T47D (cell line): ENCODE measurements around the gene KLHL41.

Experiments used
- DNase-seq, 2 experiments: peaks; one replicate each; pipeline versions ENCODE4 v3.0.0 to v3.0.0-alpha.2; 2011 to 2012; ENCODE audit warnings: low read depth in 1 of 2, low spot score in 1 of 2
- JUND ChIP-seq: IDR thresholded peaks from 2 replicates; pipeline ENCODE4 v1.6.1; 2012; ENCODE audit warnings: low read depth
- in situ Hi-C: cut with HindIII; loops from 2 replicates; pipeline ENCODE4 v1.10.0; 2016; ENCODE audit warnings: low sequenced_read_pairs, low pct_unique_long_range_greater_than_20kb

The KLHL41 gene

GRCh38 chr2:169480079-169480465 lies 29.4 kb upstream of the KLHL41 start:
- in situ Hi-C loops, result no loop called here
- TF ChIP-seq JUND, result no peak
- DNase-seq, result no peak

GRCh38 chr2:169485650-169486138 lies 23.8 kb upstream of the KLHL41 start:
- no peak for DNase-seq
- in situ Hi-C loops, result no loop called here
- no peak for TF ChIP-seq JUND

GRCh38 chr2:169486487-169486886 lies 23.0 kb upstream of the KLHL41 start:
- in situ Hi-C loops, result no loop called here
- no peak for TF ChIP-seq JUND
- DNase-seq, result no peak

- in situ Hi-C loops, result no loop called here
- no peak for DNase-seq
- TF ChIP-seq JUND, result no peak
Observed at GRCh38 chr2:169490834-169491233, 18.7 kb upstream of the KLHL41 start.

GRCh38 chr2:169491378-169491777 lies 18.1 kb upstream of the KLHL41 start:
- TF ChIP-seq JUND, result no peak
- in situ Hi-C loops, result no loop called here
- no peak for DNase-seq

GRCh38 chr2:169493360-169493759 lies 16.1 kb upstream of the KLHL41 start:
- no peak for DNase-seq
- in situ Hi-C loops, result no loop called here
- TF ChIP-seq JUND, result no peak

GRCh38 chr2:169495310-169495928 lies 14.1 kb upstream of the KLHL41 start:
- DNase-seq, result no peak
- in situ Hi-C loops, result no loop called here
- no peak for TF ChIP-seq JUND

GRCh38 chr2:169504651-169505050 lies 4.9 kb upstream of the KLHL41 start:
- in situ Hi-C loops, result no loop called here
- DNase-seq, result no peak
- no peak for TF ChIP-seq JUND

GRCh38 chr2:169507698-169508097 lies 1.8 kb upstream of the KLHL41 start:
- no peak for TF ChIP-seq JUND
- DNase-seq, result no peak
- in situ Hi-C loops, result no loop called here

- in situ Hi-C loops, result no loop called here
- DNase-seq, result no peak
- no peak for TF ChIP-seq JUND
Observed at GRCh38 chr2:169509955-169510354, 453 bp downstream of the KLHL41 start.

GRCh38 chr2:169510496-169510895 lies 994 bp downstream of the KLHL41 start:
- in situ Hi-C loops, result no loop called here
- DNase-seq, result no peak
- no peak for TF ChIP-seq JUND

- in situ Hi-C loops, result no loop called here
- DNase-seq, result no peak
- TF ChIP-seq JUND, result no peak
Observed at GRCh38 chr2:169511818-169512217, 2.3 kb downstream of the KLHL41 start.

GRCh38 chr2:169512525-169512924 lies 3.0 kb downstream of the KLHL41 start:
- no peak for TF ChIP-seq JUND
- no peak for DNase-seq
- in situ Hi-C loops, result no loop called here

- in situ Hi-C loops, result no loop called here
- no peak for TF ChIP-seq JUND
- DNase-seq, result no peak
Observed at GRCh38 chr2:169513094-169513493, 3.6 kb downstream of the KLHL41 start.
